K562 (cell line): Measurements from ENCODE around the gene EIF4E. TPM values are rescaled to one million over a fixed set of nuclear protein-coding genes. Genes with fewer than 3 reads are reported as not detected.

ENCODE experiments used
- FOXA1 ChIP-seq: fragments of 450-650 bp; IDR thresholded peaks from 2 replicates; pipeline ENCODE4 v1.6.1; 2016; ENCODE audit warnings: mild to moderate bottlenecking, borderline replicate concordance
- GABPB1 ChIP-seq: sonication (generic); formaldehyde crosslinking; IDR thresholded peaks from 2 replicates; pipeline ENCODE4 v1.8.0; 2022; ENCODE audit warnings: mild to moderate bottlenecking, missing genetic modification reagents
- PATZ1 ChIP-seq: fragments of 250-450 bp; sonication (Bioruptor Pico); IDR thresholded peaks from 2 replicates; pipeline ENCODE4 v1.5.0; 2020; ENCODE audit warnings: mild to moderate bottlenecking, borderline replicate concordance
- XRCC3 ChIP-seq: fragments of 450-650 bp; IDR thresholded peaks from 2 replicates; pipeline ENCODE4 v1.6.1; 2017; ENCODE audit warnings: mild to moderate bottlenecking, moderate library complexity
- ZBTB33 ChIP-seq: sonication (generic); formaldehyde crosslinking; IDR thresholded peaks from 2 replicates; pipeline ENCODE4 v1.8.1; 2023; ENCODE audit warnings: mild to moderate bottlenecking, missing genetic modification reagents
- ZBTB7A ChIP-seq: IDR thresholded peaks from 2 replicates; pipeline ENCODE4 v1.6.1; 2011; ENCODE audit warnings: low read depth, mild to moderate bottlenecking, low read length, moderate library complexity, borderline replicate concordance; ENCODE audit not compliant: control insufficient read depth
- ZNF24 ChIP-seq: fragments of 450-650 bp; IDR thresholded peaks from 2 replicates; pipeline ENCODE4 v1.6.1; 2016
- ZNF280A ChIP-seq: fragments of 450-650 bp; IDR thresholded peaks from 2 replicates; pipeline ENCODE4 v1.6.1; 2018; ENCODE audit warnings: mild to moderate bottlenecking, low read depth; ENCODE audit not compliant: partially characterized antibody
- ZNF280B ChIP-seq: fragments of 250-450 bp; sonication (Bioruptor Pico); IDR thresholded peaks from 2 replicates; pipeline ENCODE4 v1.5.1; 2021; ENCODE audit warnings: mild to moderate bottlenecking
- polyA plus RNA-seq, 8 experiments: library from polyadenylated mRNA; depleted of rRNA in 4 of 8; stranded (reverse) in 5 of 8; unstranded in 3 of 8; fragments of >200 nt; fragmentation: Nextera tagmentation in 2 of 8; fragmentation: Illumina TruSeq in 1 of 8; extraction: Ambion mirVana in 2 of 8; extraction: Trizol in 1 of 8; gene quantifications; 2 replicates each; pipeline versions ENCODE4 v1.2.1 to v1.2.3, GENCODE V29; 2011 to 2014; ENCODE audit warnings: inconsistent platforms in 1 of 8, missing spikeins in 1 of 8
- total RNA-seq, 7 experiments: library from RNA; depleted of rRNA in 6 of 7; stranded (reverse); fragments of >200 nt in 6 of 7; fragmentation: Illumina TruSeq in 2 of 7; extraction: Trizol in 2 of 7; gene quantifications; 2 replicates each; pipeline versions ENCODE4 v1.2.1 to v1.2.3, GENCODE V29; 2011 to 2021; ENCODE audit warnings: low replicate concordance in 1 of 7

The EIF4E gene
- total and polyA plus RNA-seq, 9 of the 15 experiments (the other 6 are each of a cell fraction or from before 2014, with no cell fraction given) = 164 to 489 (median 179) TPM

- TF ChIP-seq ZBTB33 (CRISPR knock-in tag) (no peak), ZNF280A (peak; percentile 52), PATZ1 (CRISPR knock-in tag) (no peak), ZNF24 (no peak), GABPB1 (CRISPR knock-in tag) (no peak), ZBTB7A (no peak), FOXA1 (no peak), XRCC3 (no peak), ZNF280B (CRISPR knock-in tag) (0 out of 2 replicates have a peak, but pooled peaks have one; percentile 42)
Observed at GRCh38 chr4:98845960-98846359, 83.0 kb downstream of the EIF4E start (continued).
